B cell (primary cell): ENCODE data around the gene CFAP221. TPM values are rescaled to one million over a fixed set of nuclear protein-coding genes. Genes with fewer than 3 reads are reported as not detected.

Experiments
- ATAC-seq: fragments of 200-7000 bp; cut with Tn5 transposase; one replicate; pipeline ENCODE4 v1.10.0; 2021; ENCODE audit warnings: low read depth, mild to moderate bottlenecking, moderate number of reproducible peaks, moderate library complexity
- CTCF ChIA-PET: fragments of 350-600 bp; sonication (Branson Sonifier 250); formaldehyde crosslinking; loops from one replicate; lab custom pipeline; 2021; ENCODE audit warnings: antibody characterized with exemption, inconsistent platforms; lab: Charles Lee
- POLR2A ChIA-PET: fragments of 350-600 bp; sonication (Branson Sonifier 250); formaldehyde crosslinking; loops from one replicate; lab custom pipeline; 2021; ENCODE audit warnings: antibody characterized with exemption; lab: Charles Lee
- DNase-seq: peaks from one replicate; pipeline ENCODE4 v3.0.0; 2013
- H2AFZ ChIP-seq: 2 replicates; pipeline ENCODE4 v1.6.1; 2012; ENCODE audit warnings: mild to moderate bottlenecking, low read depth, low read length; ENCODE audit not compliant: insufficient read depth, poor library complexity, severe bottlenecking
- H3K27ac ChIP-seq, 2 donors: 1 replicate in 1 of 2; 2 replicates in 1 of 2; pipeline ENCODE4 v1.5.1; 2012 to 2013; ENCODE audit warnings: low read length in 2 of 2, mild to moderate bottlenecking in 2 of 2, moderate library complexity in 1 of 2
- H3K27me3 ChIP-seq, 4 experiments: fragments of 200-600 bp in 1 of 4; sonication (generic) in 1 of 4; replicated peaks in 1 of 4; 1 replicate in 2 of 4; 2 replicates in 2 of 4; pipeline versions ENCODE4 v1.6.1 to v1.7.0; 2013 to 2016; ENCODE audit warnings: low read length in 3 of 4, mild to moderate bottlenecking in 2 of 4, mixed read lengths in 1 of 4, moderate library complexity in 1 of 4; ENCODE audit not compliant: insufficient read depth in 4 of 4, control insufficient read depth in 3 of 4; ENCODE audit errors: control extremely low read depth in 1 of 4
- H3K36me3 ChIP-seq, 2 experiments: replicated peaks in 1 of 2; 1 replicate in 1 of 2; 2 replicates in 1 of 2; pipeline versions ENCODE4 v1.6.1 to v1.7.1; 2013; ENCODE audit warnings: low read length in 1 of 2; ENCODE audit not compliant: insufficient read depth in 2 of 2, control insufficient read depth in 1 of 2; ENCODE audit errors: control extremely low read depth in 1 of 2, extremely low read depth in 1 of 2
- H3K4me1 ChIP-seq, 2 donors: fragments of 200-600 bp in 1 of 2; sonication (generic) in 1 of 2; 1 replicate in 1 of 2; 2 replicates in 1 of 2; pipeline versions ENCODE4 v1.5.1 to v1.6.1; 2013 to 2017; ENCODE audit warnings: low read length in 2 of 2; ENCODE audit not compliant: control insufficient read depth in 2 of 2, insufficient read depth in 2 of 2
- H3K4me2 ChIP-seq: replicated peaks from 2 replicates; pipeline ENCODE3; 2012; ENCODE audit warnings: mild to moderate bottlenecking, low read depth, low read length; ENCODE audit not compliant: poor library complexity, severe bottlenecking
- H3K4me3 ChIP-seq, 5 experiments: fragments of 200-600 bp in 1 of 5; sonication (generic) in 1 of 5; 1 replicate in 3 of 5; 2 replicates in 2 of 5; pipeline versions ENCODE4 v1.5.1 to v1.7.0; 2011 to 2016; ENCODE audit warnings: low read length in 4 of 5, mild to moderate bottlenecking in 4 of 5, low read depth in 2 of 5, control low read depth in 1 of 5, moderate library complexity in 1 of 5; ENCODE audit not compliant: insufficient read depth in 1 of 5; ENCODE audit errors: control extremely low read depth in 1 of 5, extremely low read depth in 1 of 5
- H3K79me2 ChIP-seq: fragments of 200-600 bp; sonication (generic); one replicate; pipeline ENCODE4 v1.6.0; 2016; ENCODE audit warnings: low read length; ENCODE audit not compliant: control insufficient read depth, insufficient read depth
- H3K9ac ChIP-seq: fragments of 200-600 bp; sonication (generic); 2 replicates; pipeline ENCODE4 v1.6.1; 2017; ENCODE audit warnings: mild to moderate bottlenecking, low read length, moderate library complexity
- H3K9me3 ChIP-seq, 3 donors: one replicate each; pipeline versions ENCODE4 v1.6.1 to v1.7.1; 2013; ENCODE audit warnings: low read length in 2 of 3; ENCODE audit not compliant: control insufficient read depth in 2 of 3, insufficient read depth in 1 of 3; ENCODE audit errors: control extremely low read depth in 1 of 3
- H4K20me1 ChIP-seq: 2 replicates; pipeline ENCODE4 v1.6.0; 2012; ENCODE audit warnings: mild to moderate bottlenecking, low read length; ENCODE audit not compliant: insufficient read depth, control insufficient read depth, poor library complexity, severe bottlenecking
- H3K27ac Mint-ChIP-seq: one replicate; pipeline ENCODE4 v1.8.0; 2021; ENCODE audit warnings: mixed read lengths
- H3K27me3 Mint-ChIP-seq: one replicate; pipeline ENCODE4 v1.8.0; 2021; ENCODE audit warnings: mixed read lengths
- H3K4me1 Mint-ChIP-seq: one replicate; pipeline ENCODE4 v1.8.0; 2021; ENCODE audit warnings: mixed read lengths
- H3K4me3 Mint-ChIP-seq: one replicate; pipeline ENCODE4 v1.8.0; 2021; ENCODE audit warnings: mixed read lengths
- H3K9me3 Mint-ChIP-seq: one replicate; pipeline ENCODE4 v1.8.0; 2022; ENCODE audit warnings: mixed read lengths; ENCODE audit not compliant: insufficient read depth
- EZH2 ChIP-seq: IDR thresholded peaks from 2 replicates; pipeline ENCODE4 v1.6.1; 2012; ENCODE audit warnings: borderline replicate concordance, low read depth, mild to moderate bottlenecking, moderate library complexity, low read length; ENCODE audit not compliant: insufficient read depth, poor library complexity, severe bottlenecking
- WGBS: methylation state at CpG from one replicate; pipeline ENCODE4 v1.1.5; 2013; ENCODE audit warnings: missing lambda C conversion rate; ENCODE audit not compliant: insufficient coverage; 5-methylcytosine and 5-hydroxymethylcytosine counted together
- intact Hi-C: fragments of 100-400 bp; cut with micrococcal nuclease; formaldehyde crosslinking; loops from one replicate; pipeline ENCODE4 v1.10.0; 2022
- polyA plus RNA-seq: library from polyadenylated mRNA; depleted of rRNA; stranded (reverse); fragments of >200 nt; gene quantifications from 2 replicates; pipeline ENCODE4 v1.2.3, GENCODE V29; 2012
- total RNA-seq, 2 donors: library from RNA; stranded (reverse); fragments of 120-200 nt in 1 of 2; gene quantifications; 1 replicate in 1 of 2; 2 replicates in 1 of 2; pipeline versions ENCODE4 v1.2.3 to v1.2.4, GENCODE V29; 2013 to 2022
- TF ChIP-seq, protein P1 (sequence below): fragments of 200-600 bp; IDR thresholded peaks from one replicate; pipeline ENCODE4 v1.8.0; 2022; ENCODE audit warnings: antibody characterized with exemption, mild to moderate bottlenecking

CFAP221 gene
- total and polyA plus RNA-seq, 2 donors (not counting 1 experiment from before 2014, with no cell fraction given) = not detected

DNA sequence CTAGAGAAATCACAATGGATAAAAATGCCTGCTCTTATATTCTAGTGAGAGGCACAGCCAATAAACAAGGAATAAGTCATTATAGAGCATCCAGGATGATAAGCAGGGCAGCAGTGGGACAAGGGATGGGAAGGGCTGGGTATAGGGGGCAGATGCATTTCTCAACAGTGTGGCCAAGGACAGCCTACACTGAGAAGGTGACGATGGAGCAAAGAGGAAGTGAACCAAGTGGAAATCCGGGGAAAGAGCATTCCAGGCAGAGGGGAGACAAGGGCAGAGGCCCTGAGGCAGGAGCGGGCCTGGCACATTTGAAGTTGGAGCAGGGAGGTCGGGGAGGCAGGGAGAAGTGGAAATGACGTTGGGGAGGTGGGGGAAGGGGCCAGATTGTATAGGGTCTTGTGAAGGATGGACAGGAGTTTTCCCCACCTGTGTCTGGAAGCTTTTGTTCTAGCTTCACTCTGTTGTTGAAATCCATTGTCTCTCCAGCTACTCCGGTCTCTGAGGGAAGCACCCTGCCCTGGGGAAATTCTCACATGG is 152.3 kb downstream of the CFAP221 start:
- Histone ChIP-seq H3K4me2 (no peak overlapping the region), H3K36me3 (no peaks in the 10 kb centered on the region), H3K9ac (no peak overlapping the region), H3K4me1 (no peaks in the 10 kb centered on the region), H2AFZ (no peak overlapping the region), H4K20me1 (no peaks in the 10 kb centered on the region), H3K9me3 (peaks cover 0 to 3% (median 0%) of the 10 kb centered on the region in 3 donors), H3K79me2 (no peaks in the 10 kb centered on the region), H3K27me3 (peaks cover 0 to 16% (median 6%) of the 10 kb centered on the region in 4 experiments), H3K27ac (no peak overlapping the region), H3K4me3 (no peak overlapping the region)
- DNase-seq = no peak
- H3K27me3 Mint-ChIP-seq = peaks cover 11% of the 10 kb centered on the region
- no peak for ATAC-seq
- 92% methylated on average over 6 of the region's 6 CpGs for WGBS
- ChIA-PET POLR2A (no interaction called here), CTCF (interaction anchor here (0.7 to 1.0 kb wide), 2 partner anchors 10 to 133 kb away, joined by 3 read pairs; no protein-coding TSS in a partner anchor)
- no peak overlapping the region for H3K27ac Mint-ChIP-seq
- no peak for TF ChIP-seq EZH2
- TF ChIP-seq, protein P1, sequence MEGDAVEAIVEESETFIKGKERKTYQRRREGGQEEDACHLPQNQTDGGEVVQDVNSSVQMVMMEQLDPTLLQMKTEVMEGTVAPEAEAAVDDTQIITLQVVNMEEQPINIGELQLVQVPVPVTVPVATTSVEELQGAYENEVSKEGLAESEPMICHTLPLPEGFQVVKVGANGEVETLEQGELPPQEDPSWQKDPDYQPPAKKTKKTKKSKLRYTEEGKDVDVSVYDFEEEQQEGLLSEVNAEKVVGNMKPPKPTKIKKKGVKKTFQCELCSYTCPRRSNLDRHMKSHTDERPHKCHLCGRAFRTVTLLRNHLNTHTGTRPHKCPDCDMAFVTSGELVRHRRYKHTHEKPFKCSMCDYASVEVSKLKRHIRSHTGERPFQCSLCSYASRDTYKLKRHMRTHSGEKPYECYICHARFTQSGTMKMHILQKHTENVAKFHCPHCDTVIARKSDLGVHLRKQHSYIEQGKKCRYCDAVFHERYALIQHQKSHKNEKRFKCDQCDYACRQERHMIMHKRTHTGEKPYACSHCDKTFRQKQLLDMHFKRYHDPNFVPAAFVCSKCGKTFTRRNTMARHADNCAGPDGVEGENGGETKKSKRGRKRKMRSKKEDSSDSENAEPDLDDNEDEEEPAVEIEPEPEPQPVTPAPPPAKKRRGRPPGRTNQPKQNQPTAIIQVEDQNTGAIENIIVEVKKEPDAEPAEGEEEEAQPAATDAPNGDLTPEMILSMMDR = no peak
- intact Hi-C loops = no loop called here
- H3K4me3 Mint-ChIP-seq = no peak overlapping the region
- H3K4me1 Mint-ChIP-seq = no peaks in the 10 kb centered on the region
- no peaks in the 10 kb centered on the region for H3K9me3 Mint-ChIP-seq

DNA sequence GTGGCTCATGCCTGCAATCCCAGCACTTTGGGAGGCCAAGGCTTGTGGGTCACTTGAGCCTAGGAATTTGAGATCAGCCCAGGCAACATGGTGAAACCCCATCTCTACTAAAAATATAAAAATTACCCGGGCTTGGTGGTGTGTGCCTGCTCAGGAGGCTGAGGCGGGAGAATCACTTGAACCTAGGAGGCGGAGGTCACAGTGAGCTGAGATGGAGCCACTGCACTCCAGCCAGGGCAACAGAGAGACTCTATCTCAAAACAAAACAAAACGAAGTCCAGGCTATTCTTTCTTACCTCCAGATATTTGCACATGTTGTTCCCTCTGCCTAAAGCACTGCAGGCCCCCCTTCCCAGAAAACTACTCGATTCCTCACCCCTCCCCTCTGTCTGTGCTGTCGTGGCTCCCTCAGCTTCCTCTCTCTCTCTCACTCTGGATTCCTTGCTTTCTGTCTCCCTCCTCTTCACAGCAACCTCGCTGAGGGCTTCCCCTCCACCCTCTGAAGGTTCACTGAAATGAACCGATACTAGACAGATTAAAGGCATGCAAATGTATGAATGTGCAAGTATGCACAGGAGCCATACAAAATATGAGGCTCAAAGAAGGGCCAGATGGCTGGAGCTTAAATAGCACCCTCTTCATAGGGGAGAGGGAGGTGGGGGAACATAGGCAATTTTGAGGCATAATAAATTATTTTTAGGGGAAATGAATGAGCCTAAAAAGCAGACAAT is 153.2 kb downstream of the CFAP221 start:
- WGBS = 55% methylated on average over 6 of the region's 8 CpGs
- CTCF ChIA-PET = no interaction called here
- H3K27ac Mint-ChIP-seq = no peak overlapping the region
- intact Hi-C loops = no loop called here
- Histone ChIP-seq H4K20me1 (no peaks in the 10 kb centered on the region), H3K4me2 (no peak overlapping the region), H3K4me1 (no peaks in the 10 kb centered on the region), H3K27ac (no peak overlapping the region), H3K79me2 (no peaks in the 10 kb centered on the region), H3K9me3 (peaks cover 0 to 3% (median 0%) of the 10 kb centered on the region in 3 donors), H3K9ac (no peak overlapping the region), H3K27me3 (peaks cover 0 to 21% (median 8%) of the 10 kb centered on the region in 4 experiments), H3K36me3 (no peaks in the 10 kb centered on the region), H3K4me3 (no peak overlapping the region), H2AFZ (no peak overlapping the region)
- H3K27me3 Mint-ChIP-seq = peaks cover 11% of the 10 kb centered on the region
- no peaks in the 10 kb centered on the region for H3K9me3 Mint-ChIP-seq
- TF ChIP-seq, protein P1 = no peak
- no peak for TF ChIP-seq EZH2
- H3K4me1 Mint-ChIP-seq = no peaks in the 10 kb centered on the region
- POLR2A ChIA-PET = no interaction called here
- no peak for DNase-seq
- no peak overlapping the region for H3K4me3 Mint-ChIP-seq
- ATAC-seq = no peak
